GM23248 (cell line): ENCODE results near the gene CLN3.
"Not testable (repeated sequence)": the region's sequence is repeated elsewhere in the genome, so short reads cannot be mapped to it uniquely, and the experiment has no call there.

Experiments
- EZH2 ChIP-seq: fragments of 200-600 bp; sonication (generic); IDR thresholded peaks from 2 replicates; pipeline ENCODE4 v1.6.1; 2018; ENCODE audit warnings: antibody characterized with exemption, mild to moderate bottlenecking; ENCODE audit not compliant: insufficient read depth, poor library complexity, severe bottlenecking
- EZH2phosphoT487 ChIP-seq: fragments of 200-600 bp; sonication (generic); IDR thresholded peaks from 2 replicates; pipeline ENCODE4 v1.6.1; 2018; ENCODE audit warnings: antibody characterized with exemption, moderate library complexity, mild to moderate bottlenecking, low read depth; ENCODE audit not compliant: insufficient read depth

GRCh38 chr16:28435340-28435739 lies 56.5 kb downstream of the CLN3 start:
- not testable (repeated sequence) for TF ChIP-seq EZH2, EZH2phosphoT487
